GM18519 (cell line): ENCODE results near the gene CENPX.
"Not testable (repeated sequence)": the region's sequence is repeated elsewhere in the genome, so short reads cannot be mapped to it uniquely, and the experiment has no call there.

ENCODE experiments used
- ATAC-seq: cut with Tn5 transposase; IDR thresholded peaks from one replicate; pipeline ENCODE4 v1.9.1; 2021; ENCODE audit warnings: mild to moderate bottlenecking, moderate library complexity; ENCODE audit not compliant: unreplicated experiment, low FRiP score

The CENPX gene

DNA sequence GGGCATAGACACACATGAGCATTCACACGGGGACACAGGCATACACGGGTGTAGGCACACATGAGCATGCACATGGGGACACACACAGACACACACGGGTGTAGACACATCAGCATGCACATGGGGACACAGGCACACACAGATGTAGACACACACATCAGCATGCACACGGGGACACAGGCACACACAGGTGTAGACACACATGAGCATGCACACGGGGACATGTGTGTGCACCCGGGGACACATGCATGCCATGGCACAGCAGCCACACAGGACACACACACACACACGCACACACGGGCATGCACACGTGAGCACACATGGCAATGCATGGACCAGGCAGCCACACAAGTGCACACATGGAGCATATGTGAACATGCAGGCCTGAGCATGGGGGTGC, 20.0 kb upstream of the CENPX start:
- no peak for ATAC-seq

DNA sequence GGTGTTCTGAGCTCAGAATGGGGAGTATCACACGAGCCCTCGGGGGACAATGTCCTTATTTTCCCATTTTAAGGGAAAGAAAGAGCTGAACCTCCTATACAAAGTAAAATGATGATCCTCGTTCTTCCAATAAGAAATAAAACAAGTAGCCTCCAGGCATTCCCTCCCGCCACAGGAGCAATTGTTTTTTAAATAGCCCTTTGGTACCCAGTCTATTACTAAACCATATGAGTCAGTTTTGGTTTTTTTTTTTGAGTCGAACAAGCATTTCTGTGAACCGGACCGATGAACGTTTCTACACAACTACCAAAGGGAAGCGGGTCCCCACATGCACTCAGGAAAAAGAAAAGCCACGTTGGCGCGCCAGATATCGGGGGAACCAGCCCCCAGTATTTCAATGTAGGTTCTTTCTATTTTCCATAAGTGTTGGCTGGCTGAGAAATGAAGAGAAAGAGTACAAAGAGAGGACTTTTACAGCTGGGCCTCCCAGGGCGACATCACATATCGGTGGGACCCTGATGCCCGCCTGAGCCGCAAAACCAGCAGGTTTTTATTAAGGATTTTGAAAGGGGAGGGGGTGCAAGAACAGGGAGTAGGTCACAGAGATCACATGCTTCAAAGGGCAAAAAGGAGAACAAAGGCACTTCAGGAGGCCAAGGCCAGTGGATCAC, 18.6 kb upstream of the CENPX start:
- no peak for ATAC-seq

DNA sequence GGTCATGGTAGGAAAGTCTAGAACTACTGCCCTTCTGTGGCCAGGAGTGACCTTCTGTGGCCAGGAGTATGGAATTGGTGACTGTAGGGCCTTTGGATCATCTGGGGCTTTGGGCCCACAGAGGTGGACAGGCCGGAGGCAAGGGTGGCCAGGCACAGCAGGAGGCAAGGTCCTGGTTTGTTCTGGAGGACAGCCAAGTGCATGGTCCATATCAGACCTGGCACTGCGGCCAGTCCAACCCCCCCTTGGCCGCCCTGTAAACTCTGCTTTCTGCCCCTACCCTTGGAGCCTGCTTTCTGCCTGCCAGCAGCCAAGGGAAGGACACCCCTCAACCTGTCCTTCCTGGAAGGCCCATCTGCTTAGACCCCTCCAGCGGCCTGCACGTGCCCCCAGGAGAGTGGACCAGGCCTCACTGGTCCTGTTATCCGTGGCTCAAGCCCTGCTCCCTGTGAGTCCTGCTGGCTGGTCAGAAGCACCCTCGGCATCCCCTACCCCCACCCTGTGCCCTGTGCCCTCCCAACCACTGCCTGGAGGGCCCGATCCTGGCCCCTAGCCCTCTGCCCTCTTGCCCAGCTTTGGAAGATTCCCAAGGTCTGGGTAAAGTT, 17.1 kb upstream of the CENPX start:
- ATAC-seq, result no peak

DNA sequence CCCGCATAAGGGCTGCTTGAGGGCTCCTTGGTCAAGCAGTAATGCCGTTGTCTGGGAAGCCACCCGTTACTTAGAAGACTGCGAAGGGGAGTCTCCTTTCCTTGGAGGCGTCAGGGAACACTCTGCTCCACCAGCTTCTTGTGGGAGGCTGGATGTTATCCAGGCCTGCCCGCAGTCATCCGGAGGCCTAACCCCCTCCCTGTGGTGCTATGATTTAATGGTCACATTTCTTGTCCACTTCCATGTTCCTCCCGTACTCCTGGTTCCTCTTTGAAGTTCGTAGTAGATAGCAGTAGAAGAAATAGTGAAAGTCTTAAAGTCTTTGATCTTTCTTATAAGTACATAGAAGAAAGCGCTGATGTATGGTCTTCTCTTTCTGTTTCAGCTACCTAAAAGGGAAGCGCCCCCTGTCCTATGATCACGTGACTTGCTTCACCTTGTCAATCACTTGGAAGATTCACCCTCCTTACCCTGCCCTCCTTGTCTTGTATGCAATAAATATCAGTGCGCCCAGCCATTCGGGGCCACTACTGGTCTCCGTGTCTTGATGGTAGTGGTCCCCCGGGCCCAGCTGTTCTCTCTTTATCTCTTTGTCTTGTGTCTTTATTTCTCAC, 16.2 kb upstream of the CENPX start:
- not testable (repeated sequence) for ATAC-seq

DNA sequence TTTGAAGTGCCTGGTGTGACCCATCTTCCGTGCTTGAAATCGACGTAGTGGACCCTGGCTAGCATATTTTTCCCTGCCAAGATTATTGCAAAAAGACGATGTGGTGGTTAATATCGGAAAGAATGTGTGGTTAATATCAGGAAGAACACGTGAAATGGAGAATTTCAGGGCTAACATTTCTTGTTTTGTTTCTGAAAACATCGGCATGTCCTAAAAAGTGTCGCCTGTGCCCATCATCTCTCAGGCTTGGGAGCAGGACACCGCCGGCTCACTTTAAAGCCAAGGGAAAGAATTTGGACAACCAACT, 15.2 kb upstream of the CENPX start:
- ATAC-seq, result no peak

DNA sequence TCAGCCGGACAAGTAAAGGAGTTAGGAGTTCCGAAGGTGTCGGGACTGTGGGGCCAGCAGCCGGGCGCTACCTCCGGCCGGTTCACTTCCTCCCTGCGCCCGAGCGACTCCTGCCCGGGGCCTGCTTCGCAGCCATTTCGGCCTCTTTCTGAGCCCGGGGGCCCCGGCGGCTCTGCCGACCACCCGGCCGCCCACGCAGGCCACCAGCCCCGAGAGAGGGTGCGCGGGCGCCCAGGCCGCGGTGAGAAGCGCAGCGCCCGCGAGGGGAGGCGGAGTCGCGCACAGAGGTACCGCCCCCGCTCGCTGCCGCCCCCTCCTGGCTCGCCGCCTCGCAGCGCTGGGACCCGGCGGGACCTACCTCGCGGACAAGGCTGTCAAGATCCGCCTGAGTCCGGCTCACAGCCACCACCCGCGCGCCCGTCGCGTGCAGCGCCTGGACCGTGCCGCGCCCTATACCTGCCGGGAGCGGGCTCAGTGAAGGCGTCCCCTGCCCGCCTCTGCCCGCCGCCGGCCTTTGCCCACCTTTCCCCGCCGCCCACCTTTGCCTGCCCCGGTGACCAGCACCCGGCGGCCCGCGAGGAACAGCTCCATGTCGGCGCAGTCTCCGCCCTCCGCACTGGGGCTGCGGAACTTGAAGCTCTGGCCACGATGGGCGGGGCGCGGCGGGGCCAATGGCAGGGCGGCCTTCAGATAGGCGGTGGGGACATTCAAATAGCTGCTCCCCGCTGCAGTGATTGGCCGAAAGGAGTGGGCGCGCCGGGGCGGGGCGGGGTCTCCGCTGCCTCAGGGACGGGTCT, 14.6 kb upstream of the CENPX start, which contains the start of gene DCXR:
TSS of gene DCXR (minus strand) at position 606 of the 797 bp plus-strand sequence. CDS start at position 591, 15 bp downstream.
- peak; percentile 65 for ATAC-seq

DNA sequence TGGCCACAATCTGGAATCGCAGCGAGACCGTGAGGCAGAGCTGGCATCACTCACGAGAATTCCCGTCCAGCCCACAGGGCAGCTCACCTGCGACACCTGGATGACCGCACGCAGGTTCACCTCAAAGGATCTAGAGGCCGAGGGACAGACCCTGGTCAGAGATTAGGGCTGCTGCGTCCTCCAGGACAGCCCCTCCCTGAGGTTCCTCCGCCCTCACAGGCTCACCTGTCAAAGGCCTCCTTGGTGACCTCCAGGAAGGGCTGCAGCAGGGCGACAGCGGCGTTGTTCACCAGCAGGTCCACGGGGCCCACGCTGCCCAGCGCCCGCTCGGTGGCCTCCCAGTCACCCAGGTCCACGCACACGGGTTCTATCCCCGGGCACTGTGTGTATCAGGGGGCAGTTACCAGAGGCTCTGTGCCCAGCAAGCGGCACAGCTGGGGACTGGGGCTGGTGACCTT, 14.0 kb upstream of the CENPX start:
- no peak for ATAC-seq

DNA sequence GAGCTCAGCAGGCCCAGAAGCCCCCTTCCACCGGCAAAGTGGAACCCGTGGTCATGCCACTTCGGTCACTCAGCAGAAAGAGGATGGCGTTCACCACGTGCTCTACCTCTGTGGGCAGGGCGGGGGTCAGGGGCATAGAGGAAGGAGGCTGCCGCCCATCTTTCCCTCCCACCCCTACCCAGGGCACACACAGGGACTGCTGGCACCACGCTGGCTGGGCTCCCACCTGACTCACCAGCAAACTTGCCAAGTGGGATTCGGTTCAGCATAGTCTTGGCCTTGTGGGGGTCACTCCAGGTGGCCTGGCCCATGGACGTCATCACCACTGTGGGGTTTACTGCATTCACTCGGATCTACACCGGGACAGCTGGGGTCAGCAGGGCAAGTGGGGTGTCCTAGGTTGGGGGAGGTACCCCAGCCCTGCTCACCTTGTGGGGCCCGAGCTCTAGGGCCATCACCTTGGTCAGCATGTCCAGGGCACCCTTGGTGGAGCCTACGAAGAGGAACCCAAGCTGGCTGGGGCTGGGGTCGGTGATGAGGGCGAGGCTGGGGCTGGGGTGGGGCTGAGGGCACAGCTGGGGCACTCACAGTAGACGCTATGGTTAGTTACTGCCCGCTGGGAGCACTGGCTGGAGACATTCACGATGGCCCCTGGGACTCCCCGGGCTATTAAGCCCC, 13.4 kb upstream of the CENPX start:
- ATAC-seq, result no peak

DNA sequence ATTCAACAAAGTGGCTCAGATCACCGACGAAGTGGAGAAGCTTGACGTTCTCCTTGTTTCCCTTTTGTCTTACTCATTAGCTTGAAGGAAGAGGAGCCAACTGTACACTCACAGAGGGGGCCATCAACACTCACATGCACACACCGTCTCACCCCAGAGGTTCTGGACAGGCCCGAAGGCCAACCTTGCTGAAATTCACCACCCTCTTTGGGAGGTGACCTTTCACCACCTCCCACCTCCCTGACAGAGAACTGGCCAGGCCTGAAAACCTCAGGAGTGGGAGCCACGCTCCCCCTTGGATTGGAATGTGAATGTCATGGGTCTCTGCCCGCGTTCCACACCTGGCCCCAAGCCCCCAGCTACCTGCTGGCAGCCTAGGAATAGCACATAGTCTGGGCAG, 12.8 kb upstream of the CENPX start:
- ATAC-seq, result no peak

DNA sequence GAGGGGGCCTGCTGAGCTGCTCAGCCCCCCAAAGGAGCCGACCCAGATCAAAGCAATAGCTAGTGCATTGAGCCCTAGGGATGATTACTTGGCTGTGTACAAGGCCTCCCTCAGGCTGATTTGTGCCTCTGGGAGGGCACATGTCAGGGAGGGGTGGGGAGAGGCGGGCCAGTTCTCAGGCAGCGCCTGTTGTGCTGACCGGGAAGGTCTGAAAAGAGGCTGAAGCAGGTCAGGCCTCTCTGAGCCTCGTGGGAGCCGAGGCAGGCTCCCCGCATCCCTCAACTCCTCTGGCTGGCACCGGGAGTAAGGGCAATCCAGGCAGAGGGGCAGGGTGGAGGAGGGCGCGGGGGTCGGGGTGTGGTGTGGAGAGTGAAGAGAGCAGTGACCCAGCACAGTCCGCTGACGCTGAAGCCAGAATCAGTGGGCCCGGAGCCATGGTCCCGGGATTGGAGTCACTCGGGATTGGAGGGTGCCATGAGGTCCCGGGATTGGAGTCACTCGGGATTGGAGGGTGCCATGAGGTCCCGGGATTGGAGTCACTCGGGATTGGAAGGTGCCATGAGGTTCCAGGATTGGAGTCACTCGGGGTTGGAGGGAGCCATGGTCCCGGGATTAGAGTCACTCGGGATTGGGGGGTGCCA, 11.8 kb upstream of the CENPX start:
- ATAC-seq, result no peak

DNA sequence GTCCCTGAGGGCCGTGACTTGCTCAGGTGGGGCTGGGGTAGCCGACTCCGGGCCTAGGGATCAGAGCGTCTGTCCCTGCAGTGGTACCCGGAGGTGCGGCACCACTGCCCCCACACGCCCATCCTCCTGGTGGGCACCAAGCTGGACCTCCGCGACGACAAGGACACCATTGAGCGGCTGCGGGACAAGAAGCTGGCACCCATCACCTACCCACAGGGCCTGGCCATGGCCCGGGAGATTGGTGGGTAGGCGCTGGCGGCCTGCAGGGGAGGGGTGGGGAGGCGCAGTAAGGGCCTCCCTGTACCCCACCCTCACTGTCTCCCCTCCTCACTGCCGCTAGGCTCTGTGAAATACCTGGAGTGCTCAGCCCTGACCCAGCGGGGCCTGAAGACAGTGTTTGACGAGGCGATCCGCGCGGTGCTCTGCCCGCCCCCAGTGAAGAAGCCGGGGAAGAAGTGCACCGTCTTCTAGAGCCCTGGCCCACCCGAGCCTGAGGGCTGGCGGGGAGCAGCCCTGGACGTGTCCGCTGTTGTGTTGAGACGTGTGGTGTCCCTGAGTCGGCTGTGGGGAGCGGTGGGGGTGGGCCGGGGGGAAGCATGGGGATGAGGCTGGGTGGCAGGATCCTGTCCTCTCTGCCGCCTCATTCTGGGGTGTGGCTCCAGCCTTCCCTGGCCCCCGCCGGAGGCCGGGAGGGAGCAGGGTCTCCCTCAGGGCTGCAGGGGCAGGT, 10.8 kb upstream of the CENPX start:
- ATAC-seq, result no peak

DNA sequence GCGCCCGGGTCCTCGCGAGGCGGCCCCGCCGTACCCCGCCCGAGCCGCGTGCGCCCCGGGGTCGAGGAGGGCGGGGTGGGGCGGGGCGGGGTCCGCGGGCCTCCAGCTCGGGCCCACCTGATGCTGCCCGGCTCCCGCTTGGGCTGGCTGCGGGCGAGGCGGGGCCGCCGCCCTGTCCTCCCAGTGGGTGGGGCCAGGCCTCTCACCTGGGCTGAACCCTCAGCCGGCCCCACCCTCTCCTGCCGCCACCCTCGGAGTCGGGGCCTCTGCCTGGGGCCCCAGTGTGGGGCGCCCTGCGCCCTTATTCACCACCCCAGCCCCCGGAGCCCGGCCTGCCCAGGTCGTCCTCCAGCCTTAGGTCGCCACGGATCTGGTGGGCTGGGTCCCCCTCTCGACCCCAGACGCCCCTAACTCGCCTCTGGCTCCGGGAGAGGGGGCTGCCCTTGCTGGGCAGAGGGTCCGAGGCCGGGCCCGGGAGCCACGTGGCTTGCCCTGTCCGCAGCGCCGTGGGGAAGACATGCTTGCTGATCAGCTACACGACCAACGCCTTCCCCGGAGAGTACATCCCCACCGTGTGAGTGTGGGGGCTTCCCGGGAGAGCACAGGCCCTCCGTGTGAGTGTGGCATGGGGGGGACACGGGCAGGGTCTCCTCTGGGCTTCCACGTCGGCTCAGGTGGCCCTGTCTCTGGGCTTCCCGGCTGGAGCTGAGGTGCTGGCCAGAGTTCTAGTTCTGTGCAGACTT, 9.4 kb upstream of the CENPX start:
- ATAC-seq, result no peak

DNA sequence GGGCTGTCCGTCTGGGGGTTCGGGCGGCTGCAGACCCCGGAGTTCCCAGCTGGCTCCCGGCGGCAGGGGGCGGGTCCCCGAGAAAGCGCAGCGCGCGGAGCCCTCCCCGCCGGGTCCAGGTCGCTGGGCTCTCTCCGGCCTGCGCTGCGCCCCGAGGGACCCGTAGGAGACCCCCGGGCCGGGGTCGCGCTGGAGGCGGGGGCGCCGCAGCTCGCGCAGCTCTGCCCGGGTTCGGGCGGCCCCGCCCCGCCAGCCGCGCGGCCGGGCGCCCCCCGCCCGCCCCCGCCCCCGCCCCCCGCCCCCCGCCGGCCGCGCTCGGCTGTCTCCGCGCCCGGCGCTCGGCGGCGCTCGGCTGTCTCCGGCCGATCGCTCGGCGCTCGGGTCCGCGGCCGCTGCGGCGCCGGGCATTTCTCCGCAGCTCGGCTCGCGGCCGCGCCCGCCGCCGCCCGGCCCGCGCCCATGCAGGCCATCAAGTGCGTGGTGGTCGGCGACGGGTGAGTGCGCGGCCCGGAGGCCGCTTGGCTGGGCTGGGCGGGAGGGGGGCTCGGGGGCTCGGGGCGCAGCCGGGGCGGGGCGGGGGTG, 8.7 kb upstream of the CENPX start, which contains the start of gene RAC3:
TSS of gene RAC3 (plus strand) at position 376 of the 582 bp plus-strand sequence. CDS start at position 460, 84 bp downstream.
- no peak for ATAC-seq

DNA sequence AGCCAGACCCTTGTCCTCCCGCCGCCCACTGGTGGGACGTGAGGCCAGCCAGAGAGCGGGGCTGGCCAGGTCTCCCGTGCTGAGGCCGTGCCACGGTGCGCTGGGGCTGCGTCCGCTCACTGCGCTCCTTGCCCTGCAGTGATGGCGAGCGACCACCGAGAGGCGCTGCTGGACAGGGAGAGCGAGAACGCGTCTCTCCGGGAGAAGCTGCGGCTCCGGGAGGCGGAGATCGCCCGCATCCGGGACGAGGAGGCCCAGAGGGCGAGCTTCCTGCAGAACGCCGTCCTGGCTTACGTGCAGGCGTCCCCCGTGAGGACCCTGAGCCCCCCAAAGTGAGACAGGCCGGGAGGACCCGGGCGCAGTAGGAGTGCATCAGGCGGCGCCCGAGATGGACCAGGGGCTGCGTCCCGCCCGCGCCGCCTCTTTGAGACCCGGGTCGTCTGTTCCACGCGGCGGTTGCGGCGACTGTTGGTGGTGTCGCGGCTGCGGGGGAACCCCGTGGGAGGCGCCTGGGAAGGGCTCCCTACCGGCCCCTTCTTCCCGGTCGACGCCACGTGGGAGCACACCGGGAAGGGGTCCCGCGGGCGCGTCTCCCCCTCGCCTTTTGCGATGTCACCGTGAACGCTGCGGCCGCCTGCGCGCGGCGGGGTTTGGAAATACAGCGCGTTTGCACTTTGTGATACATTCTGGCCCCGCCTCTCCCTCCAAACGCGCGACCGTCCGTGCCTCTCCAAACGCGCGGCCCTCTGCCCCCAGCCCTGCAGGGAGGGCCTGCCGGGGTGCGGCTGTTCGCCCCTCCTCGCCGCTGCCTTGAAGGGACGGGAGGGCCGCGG, 8.0 kb upstream of the CENPX start:
- ATAC-seq, result no peak

DNA sequence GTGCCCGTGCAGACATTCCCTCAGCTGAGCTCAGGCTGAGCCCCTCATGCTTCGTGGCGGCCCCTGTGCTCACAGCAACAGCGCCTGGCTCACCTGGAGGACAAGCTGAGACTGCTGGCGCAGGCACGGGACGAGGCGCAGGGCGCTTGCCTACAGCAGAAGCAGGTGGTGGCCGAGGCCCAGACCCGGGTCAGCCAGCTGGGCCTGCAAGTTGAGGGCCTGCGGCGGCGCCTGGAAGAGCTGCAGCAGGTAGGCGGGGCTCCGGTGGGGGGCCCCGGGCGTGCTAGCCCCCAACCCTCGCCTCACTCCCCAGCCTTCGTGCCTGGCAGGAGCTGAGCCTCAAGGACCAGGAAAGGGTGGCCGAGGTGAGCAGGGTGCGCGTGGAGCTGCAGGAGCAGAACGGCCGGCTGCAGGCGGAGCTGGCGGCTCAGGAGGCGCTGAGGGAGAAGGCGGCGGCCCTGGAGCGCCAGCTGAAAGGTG, 7.4 kb upstream of the CENPX start:
- no peak for ATAC-seq

DNA sequence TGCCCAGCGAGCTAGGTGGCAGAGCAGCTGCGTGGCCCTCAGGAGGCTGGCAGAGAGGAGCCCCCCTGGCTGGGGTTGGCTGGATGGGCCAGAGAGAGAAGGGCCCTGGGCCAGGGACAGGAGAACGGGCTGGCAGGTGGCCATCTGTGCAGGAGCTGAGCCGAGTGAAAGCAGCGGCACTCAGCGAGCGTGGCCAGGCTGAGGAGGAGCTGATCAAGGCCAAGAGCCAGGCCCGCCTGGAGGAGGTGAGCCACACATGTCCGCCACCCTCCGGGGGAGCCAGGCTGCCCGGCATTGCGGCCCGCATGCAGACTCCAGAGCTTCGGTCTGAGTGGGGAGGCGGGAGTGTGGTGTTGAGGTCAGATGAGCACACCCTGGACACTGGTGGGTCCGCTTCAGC, 6.7 kb upstream of the CENPX start:
- ATAC-seq, result no peak

DNA sequence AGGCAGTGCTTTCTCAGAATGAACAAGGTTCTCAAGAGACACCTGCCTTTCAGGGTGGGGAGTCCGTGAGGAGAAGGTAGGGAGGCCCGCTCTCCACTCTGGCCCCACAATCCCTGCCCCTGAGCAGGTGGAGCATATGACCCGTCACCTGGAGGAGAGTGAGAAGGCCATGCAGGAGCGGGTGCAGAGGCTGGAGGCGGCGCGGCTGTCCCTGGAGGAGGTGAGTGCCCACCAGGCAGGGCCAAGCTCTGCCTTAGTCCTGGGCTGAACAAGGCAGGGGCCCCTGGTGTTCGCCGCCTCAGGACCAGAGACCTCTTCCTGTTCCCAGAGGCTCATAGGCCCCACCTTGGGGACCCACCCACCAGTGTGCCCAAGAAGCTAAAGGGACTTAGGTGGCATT, 6.3 kb upstream of the CENPX start:
- ATAC-seq, result no peak
